Activated CD4-positive, CD25-positive, alpha-beta regulatory T cell treated with anti-CD3 and anti-CD28 coated beads, Interleukin-2, amount 50 U/mL, for 16 hours (primary cell): ENCODE data around the gene SRCIN1.
"Not testable (repeated sequence)": the region's sequence is repeated elsewhere in the genome, so short reads cannot be mapped to it uniquely, and the experiment has no call there.

Source experiments
- DNase-seq: peaks from one replicate; pipeline ENCODE4 v3.0.0-alpha.2; 2020; ENCODE audit warnings: low read depth, low spot score

Gene SRCIN1

DNA sequence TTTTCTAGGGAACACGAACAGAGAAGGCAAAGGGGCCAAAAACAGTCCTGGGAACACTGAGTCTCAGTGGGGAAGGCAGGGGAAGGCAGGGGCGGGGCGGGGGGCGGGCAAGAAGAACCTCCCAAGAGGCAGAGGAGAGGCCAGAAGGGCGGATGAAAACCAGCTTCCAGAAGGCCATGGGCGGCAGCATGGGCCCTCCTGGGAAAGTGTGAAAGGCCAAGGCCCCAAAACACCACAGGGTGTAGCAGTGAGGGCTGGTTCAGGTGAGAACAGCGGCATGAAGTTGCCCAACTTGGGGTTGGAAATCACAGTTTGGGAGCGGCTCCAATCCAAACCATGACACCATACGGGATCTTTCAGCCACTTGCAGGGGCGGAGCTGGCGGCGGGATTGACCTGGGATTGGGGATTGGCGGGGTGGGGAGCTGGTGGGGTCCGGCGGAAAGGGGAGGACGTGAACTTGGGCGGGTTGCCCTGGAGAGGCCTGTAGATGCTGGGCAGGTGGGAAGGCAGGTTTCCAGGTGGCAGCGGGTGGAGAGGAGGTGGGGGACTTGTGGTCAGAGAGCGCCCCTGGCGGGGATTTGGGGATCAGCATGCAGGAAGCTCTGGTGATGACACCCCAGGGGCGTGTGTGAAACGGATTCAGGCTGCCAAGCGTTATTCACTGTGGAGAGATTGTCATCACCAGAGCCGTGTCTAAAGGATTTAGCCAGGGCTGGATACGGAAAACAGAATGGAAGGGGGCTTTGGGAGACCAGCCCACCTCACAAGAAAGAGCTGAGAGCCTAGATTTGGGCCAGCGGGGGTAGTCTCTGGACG is 96.6 kb downstream of the SRCIN1 start:
- peak; percentile 28 for DNase-seq

- no peak for DNase-seq
Measured at GRCh38 chr17:38508570-38508950, 97.2 kb downstream of the SRCIN1 start.

DNA sequence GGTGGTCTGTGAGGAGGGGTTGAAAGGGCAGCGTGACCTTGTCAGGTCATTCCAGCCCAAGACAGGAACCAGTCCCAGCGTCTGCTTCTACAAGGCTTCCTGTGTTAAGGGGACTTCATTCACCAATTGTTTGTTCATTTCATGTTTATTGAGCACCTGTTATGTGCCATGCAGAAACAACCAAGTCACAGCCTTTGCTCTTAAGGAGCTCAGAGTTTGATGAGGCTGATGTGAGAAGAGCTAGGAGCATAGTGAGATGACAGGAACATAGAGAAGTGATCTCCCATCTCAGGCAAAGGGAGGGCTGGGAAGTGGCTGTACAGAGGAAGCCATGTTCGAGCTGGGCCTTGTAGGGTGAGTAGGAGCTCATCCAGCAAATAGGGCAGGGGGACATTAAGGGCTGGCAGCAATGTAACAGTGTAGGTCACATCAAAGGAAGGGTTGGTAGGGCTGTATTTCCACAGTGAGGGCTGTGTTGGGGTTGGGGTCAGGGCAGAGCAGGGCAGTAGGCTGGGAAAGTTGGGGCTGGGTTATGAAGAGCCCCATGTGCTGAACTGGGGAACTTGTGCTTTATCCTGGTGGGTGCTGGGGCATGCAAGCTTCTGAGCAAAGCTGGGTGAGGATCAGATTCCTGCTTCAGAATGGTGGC is 97.7 kb downstream of the SRCIN1 start:
- no peak for DNase-seq

- no peak for DNase-seq
Measured at GRCh38 chr17:38507436-38507835, 98.3 kb downstream of the SRCIN1 start.

DNA sequence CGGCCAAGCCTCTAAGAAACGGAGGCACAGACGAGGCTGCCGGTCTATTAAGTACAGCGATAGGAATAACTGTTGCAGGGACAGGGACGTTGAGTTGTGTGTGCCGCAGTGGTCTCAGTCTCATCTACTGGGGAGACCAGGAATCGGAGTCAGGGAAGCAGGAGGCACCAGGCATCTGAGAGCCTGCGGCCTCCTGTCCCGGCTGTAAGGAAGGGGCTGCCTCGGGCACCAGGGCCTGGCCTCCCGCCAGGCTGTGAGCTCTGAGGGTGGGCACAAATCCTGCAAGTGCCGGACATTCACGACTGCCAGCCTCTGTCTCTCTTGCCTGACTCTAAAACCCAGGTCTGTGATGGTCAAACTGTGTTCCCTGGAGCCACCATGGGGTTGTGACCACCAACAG is 101.5 kb downstream of the SRCIN1 start:
- DNase-seq: no peak

DNA sequence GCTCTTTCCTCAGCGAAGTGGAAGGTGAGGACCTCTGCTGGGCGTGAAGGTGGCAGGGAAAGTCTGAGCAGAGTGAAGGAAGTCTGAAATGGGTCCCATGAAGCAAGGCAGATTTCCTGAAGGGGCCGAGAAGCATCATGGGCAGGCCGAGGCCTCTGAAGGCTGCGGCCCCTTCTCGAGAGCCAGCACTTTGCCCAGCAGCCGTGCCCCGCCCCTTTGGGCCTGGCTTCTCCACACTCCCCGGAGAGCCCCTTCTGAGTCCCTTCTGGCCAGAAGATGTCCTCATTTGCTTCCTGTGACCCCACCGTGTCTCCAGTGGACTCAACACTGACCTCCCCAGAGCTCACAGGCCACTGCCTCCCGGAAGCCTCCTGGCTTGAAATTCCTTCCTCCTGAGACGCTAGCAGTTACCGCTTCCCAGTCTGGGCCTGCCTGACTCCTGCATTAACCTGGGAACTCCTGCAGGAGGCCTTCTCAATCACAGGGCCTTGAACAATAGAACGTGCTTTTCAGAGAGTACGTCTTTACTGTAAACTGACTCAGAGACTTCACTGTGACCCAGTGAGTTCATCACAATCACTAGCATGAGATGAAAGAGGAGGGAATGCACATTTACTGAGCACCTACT is 102.4 kb downstream of the SRCIN1 start:
- not testable (repeated sequence) for DNase-seq

GRCh38 chr17:38501718-38502117 is 104.0 kb downstream of the SRCIN1 start:
- not testable (repeated sequence) for DNase-seq

GRCh38 chr17:38499230-38499629 is 106.5 kb downstream of the SRCIN1 start:
- not testable (repeated sequence) for DNase-seq

GRCh38 chr17:38498353-38498752 is 107.4 kb downstream of the SRCIN1 start:
- no peak for DNase-seq

DNA sequence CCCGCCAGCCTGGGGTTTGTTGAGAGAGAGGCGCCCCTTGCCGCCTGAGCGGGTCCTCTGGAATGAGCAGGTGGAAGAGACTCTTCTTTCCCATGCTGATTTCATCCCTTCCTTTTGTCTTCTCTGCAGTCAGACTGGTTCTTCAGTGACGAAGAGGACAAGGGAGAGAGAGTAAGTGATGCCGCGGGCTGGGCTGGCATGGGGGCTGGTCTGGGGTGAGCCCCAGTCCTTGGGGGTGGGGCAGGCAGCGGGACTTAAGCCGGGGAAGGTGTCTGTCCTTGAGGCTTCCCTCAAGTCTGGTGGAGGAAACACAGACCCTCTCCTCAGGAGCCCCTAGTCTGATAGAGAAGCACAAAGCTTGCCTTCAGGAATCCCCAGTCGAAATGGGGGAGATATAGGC is 108.1 kb downstream of the SRCIN1 start:
- not testable (repeated sequence) for DNase-seq

DNA sequence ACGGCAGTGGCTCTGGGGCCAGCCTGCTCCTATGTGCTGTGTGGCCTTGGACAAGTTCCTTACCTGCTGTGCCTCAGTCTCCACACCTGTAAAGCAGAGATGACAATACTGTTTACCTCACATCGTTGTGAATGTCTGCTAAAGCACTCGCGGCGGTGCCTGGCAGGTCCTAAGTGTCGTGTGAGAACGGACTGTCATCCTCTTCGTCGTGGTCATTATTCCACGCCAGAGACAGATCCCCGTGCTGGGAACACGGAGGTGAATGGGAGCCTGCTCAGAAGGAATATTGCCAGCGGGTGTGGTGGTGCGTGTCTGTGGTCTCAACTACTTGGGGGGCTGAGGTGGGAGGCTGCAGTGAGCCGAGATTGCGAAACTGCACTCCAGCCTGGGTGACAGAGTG is 111.6 kb downstream of the SRCIN1 start:
- DNase-seq: not testable (repeated sequence)

DNA sequence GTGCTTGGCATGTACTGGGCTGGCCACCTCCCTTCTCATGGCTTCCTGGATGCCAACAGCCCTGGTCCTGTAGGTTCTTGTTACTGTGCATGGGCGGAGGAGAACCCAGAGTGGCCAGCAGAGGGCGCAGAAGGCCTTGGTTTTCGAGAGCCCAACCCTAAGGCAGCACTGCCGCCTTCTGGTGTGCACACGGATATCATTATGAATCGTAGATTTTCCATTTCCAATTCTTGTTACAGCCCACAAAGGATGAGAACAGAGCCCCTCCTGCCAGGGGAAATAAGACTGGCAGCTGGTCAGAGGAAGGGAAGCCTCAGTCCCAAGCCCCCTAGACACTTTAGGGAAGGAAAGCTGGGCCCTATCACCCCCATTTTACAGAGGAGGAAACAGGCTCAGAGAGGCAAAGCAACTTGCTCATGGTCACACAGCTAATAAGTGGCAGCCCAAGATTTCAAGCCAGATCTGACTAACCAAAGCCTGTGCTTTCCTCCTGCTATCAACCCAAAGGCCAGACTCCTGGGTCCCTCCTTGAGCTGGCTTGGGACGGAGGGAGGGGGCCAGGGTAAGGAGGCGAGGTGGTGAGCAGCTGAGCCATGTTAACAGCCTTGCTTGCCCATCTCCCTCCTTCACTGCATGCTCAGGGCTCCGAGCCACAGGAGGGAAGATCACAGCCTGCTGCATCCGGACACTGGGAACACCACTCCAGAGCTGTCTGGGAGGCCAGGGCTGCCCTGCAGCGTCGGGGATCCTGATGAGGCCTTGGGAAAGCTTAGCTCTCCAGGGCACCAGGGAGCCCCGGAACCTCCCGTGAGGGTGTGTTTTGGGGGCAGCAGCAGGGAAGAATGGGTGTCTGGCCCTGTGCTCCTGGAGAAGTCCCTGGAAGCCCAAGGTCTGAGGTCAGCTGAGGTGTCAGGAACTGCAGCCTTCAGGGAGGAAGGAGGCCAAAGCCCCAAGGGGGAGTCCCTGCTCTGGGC is 113.4 kb downstream of the SRCIN1 start:
- DNase-seq: peak; percentile 78

DNA sequence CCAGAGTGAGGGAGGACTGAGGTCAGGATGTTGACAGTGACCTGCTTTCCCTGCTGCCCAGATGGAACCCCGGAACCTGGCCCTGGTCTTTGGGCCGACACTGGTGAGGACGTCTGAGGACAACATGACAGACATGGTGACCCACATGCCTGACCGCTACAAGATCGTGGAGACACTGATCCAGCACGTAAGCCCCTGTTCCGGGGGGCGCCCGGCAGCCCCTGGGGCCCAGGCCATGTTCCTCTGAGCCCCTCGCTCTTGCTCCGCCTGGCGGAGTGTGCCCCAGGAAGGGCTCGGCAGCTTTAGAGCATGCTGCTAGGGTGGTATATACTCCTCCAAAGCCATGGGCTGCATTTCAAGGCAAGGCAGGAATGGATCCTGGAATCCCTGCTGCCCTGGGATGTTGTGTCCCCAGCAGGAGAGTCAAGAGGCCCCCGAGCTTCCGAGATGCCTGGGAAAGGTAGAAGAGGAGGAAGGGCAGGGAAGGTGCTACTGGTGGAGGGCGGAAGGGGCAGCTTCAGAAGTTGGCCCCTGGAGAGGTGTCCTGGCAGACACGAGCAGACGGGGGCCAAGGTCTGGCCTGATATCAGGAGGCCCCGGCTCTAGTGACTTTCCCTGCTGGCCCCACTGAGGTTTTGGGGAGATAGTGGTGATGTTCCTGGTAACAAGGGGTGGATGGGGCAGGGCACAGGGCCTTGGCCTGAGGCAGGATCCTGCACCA is 114.2 kb downstream of the SRCIN1 start:
- not testable (repeated sequence) for DNase-seq

- DNase-seq: not testable (repeated sequence)
Measured at GRCh38 chr17:38489774-38490173, 116.0 kb downstream of the SRCIN1 start.

DNA sequence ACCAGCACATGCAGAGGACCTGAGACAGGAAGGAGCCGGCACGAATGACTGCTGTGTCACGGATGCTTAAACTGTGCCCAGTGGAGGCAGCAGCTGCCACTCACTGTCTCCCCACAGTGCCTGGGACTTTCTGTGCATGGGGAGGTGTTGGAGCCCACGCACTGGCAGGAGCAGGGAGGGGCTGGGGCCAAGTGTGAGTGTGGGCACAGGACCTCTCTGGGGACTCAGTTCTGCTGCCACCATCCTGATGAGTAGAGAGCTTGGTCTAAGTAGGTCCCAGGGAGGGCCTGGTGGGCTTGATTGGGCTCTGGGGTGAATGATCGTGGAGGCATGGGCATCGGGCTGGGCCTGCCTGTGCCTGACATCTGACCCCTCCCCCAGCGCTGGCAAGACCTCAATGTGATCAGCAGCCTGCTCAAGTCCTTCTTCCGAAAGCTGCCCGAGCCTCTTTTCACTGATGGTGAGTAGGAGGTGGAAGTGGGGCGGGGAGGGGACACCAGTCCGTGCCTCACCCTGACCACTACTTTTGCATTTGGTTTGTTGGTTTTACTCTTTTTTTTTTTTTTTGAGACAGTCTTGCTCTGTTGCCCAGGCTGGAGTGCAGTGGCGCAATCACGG is 120.0 kb downstream of the SRCIN1 start:
- not testable (repeated sequence) for DNase-seq

GRCh38 chr17:38485146-38485468 is 120.6 kb downstream of the SRCIN1 start:
- DNase-seq: no peak

DNA sequence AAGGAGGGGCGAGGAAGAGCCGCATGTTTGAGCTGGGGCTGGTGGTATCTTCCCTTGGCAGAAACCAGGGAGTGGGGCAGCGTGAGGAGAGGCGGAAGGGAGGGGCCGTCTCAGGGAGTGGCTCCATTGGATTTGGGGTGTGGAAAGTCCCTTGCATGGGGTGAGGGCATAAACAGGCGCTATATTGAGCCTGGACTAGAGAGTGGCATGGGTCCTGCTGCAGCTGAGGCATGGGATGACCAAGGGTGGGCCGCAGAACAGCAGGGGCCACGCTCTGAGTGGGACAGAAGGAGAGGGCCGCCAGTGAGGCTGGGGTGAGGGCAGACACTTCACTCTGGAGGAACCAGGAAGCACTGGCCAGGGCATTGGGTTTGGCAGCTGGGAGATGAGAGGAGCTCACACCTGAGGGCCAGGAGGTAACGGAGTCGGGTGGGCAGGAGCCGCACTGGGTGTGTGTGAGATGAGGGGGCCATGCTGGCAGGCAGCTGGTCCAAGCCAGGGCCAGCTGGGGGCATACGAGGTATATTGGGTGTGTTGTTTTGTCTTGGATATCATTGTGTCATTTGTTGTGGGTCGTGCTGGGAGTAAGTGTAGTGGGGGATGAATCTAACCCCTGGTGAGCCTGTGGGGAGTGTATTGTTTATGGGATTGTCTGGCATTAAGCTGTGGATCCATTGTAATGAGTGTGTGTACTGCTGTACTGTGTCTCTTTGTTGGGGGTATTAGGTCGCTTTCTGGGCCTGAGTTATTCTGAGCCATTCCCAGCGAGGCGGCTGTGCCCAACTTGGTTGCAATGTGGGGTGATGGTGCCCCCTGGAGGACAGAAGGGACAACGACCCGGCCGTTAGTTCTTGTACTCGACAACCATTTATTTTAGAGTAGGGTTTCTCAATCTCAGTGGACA is 121.3 kb downstream of the SRCIN1 start:
- peak; percentile 27 for DNase-seq

DNA sequence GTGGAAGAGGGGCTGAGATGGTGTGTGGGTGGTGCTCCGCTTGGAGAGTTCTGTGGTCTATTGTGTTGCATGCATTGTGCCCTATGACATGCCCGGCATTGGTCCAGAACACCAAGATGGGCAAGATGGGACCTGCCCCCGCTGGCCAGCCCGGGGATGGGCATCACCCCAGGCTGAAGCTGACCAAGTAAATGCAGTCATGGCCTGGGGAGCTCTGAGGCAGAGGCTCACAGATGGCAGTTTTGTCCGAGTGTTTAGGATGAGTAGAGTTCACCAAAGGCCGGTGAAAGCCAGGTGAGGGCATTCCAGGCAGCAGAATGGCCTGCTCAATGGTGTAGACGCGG is 123.1 kb downstream of the SRCIN1 start:
- not testable (repeated sequence) for DNase-seq

- DNase-seq: not testable (repeated sequence)
Measured at GRCh38 chr17:38482039-38482699, 123.6 kb downstream of the SRCIN1 start.
